OCI-LY3 (cell line): ENCODE data around the gene LRRC8C.

ENCODE experiments used
- H2AFZ ChIP-seq: fragments of 200-600, 300-600 bp; shearing (Covaris generic); 2 replicates; pipeline ENCODE4 v1.6.0; 2014; ENCODE audit warnings: antibody characterized with exemption, low read depth, low read length
- H3K27ac ChIP-seq: fragments of 200-600, 300-600 bp; sonication (generic); 2 replicates; pipeline ENCODE4 v1.5.1; 2014; ENCODE audit warnings: mild to moderate bottlenecking, low read length, moderate library complexity, mixed read lengths
- H3K27me3 ChIP-seq: fragments of 200-600, 300-600 bp; sonication (generic); 2 replicates; pipeline ENCODE4 v1.6.1; 2014; ENCODE audit warnings: low read depth, low read length, mixed read lengths
- H3K36me3 ChIP-seq: fragments of 200-600, 300-600 bp; sonication (generic); replicated peaks from 2 replicates; pipeline ENCODE3; 2014; ENCODE audit warnings: low read depth, low read length, mixed read lengths
- H3K4me1 ChIP-seq: fragments of 300-600, 200-600 bp; sonication (generic); 2 replicates; pipeline ENCODE4 v1.6.1; 2014; ENCODE audit warnings: low read length, mixed read lengths
- H3K4me2 ChIP-seq: fragments of 200-600, 300-600 bp; sonication (generic); 2 replicates; pipeline ENCODE4 v1.6.1; 2014; ENCODE audit warnings: low read length, mixed read lengths
- H3K4me3 ChIP-seq: fragments of 300-600, 200-600 bp; sonication (generic); 2 replicates; pipeline ENCODE4 v1.5.1; 2014; ENCODE audit warnings: antibody characterized with exemption, mild to moderate bottlenecking, low read length, moderate library complexity
- H3K79me2 ChIP-seq: fragments of 300-600, 200-600 bp; shearing (Covaris generic); 2 replicates; pipeline ENCODE4 v1.6.1; 2014; ENCODE audit warnings: mild to moderate bottlenecking, low read length, mixed read lengths
- H3K9ac ChIP-seq: fragments of 300-600, 200-600 bp; shearing (Covaris generic); 2 replicates; pipeline ENCODE4 v1.6.0; 2014; ENCODE audit warnings: mild to moderate bottlenecking, low read length, moderate library complexity
- H3K9me3 ChIP-seq: fragments of 200-600, 300-600 bp; shearing (Covaris generic); 2 replicates; pipeline ENCODE4 v1.6.1; 2014; ENCODE audit warnings: low read length, mixed read lengths; ENCODE audit not compliant: insufficient read depth
- H4K20me1 ChIP-seq: fragments of 200-600, 300-600 bp; sonication (generic); 2 replicates; pipeline ENCODE4 v1.6.1; 2016; ENCODE audit warnings: low read length, mixed read lengths; ENCODE audit not compliant: insufficient read depth
- EZH2phosphoT487 ChIP-seq: fragments of 200-600 bp; shearing (Covaris generic); IDR thresholded peaks from 2 replicates; pipeline ENCODE4 v1.6.1; 2018; ENCODE audit warnings: antibody characterized with exemption, mixed run types, low read depth
- TF ChIP-seq, protein P1 (sequence below): fragments of 200-600, 300-600 bp; sonication (generic); IDR thresholded peaks from 2 replicates; pipeline ENCODE4 v1.5.1; 2014; ENCODE audit warnings: antibody characterized with exemption, low read length, low read depth

LRRC8C gene

DNA sequence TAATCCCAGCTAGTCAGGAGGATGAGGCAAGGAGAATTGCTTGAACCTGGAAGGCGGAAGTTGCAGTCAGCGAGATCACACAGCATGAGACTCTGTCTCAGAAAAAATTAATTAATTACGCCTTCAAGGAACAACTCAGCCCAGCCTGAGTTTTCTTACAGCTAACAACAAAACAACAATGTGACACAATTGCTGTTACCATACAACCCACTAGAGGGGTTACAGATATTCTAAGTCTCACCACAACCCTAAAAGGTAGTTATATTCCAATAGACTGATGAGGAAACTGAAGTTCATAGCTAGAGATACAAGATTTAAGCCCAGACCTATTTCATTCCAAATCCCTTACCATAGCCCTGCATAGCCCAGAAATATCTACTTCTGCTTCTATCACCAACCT lies 2.9 kb upstream of the LRRC8C start:
- Histone ChIP-seq H3K79me2 (no peaks in the 10 kb centered on the region), H3K4me3 (no peak overlapping the region), H3K27me3 (peaks cover 34% of the 10 kb centered on the region), H3K27ac (no peak overlapping the region), H3K4me2 (no peak overlapping the region), H2AFZ (no peak overlapping the region), H3K9ac (no peak overlapping the region), H4K20me1 (no peaks in the 10 kb centered on the region), H3K9me3 (no peaks in the 10 kb centered on the region), H3K4me1 (peaks cover 10% of the 10 kb centered on the region), H3K36me3 (no peaks in the 10 kb centered on the region)
- TF ChIP-seq, protein P1, sequence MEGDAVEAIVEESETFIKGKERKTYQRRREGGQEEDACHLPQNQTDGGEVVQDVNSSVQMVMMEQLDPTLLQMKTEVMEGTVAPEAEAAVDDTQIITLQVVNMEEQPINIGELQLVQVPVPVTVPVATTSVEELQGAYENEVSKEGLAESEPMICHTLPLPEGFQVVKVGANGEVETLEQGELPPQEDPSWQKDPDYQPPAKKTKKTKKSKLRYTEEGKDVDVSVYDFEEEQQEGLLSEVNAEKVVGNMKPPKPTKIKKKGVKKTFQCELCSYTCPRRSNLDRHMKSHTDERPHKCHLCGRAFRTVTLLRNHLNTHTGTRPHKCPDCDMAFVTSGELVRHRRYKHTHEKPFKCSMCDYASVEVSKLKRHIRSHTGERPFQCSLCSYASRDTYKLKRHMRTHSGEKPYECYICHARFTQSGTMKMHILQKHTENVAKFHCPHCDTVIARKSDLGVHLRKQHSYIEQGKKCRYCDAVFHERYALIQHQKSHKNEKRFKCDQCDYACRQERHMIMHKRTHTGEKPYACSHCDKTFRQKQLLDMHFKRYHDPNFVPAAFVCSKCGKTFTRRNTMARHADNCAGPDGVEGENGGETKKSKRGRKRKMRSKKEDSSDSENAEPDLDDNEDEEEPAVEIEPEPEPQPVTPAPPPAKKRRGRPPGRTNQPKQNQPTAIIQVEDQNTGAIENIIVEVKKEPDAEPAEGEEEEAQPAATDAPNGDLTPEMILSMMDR: 0 out of 2 replicates have a peak, but pooled peaks have one; percentile 6
- TF ChIP-seq EZH2phosphoT487: no peak

DNA sequence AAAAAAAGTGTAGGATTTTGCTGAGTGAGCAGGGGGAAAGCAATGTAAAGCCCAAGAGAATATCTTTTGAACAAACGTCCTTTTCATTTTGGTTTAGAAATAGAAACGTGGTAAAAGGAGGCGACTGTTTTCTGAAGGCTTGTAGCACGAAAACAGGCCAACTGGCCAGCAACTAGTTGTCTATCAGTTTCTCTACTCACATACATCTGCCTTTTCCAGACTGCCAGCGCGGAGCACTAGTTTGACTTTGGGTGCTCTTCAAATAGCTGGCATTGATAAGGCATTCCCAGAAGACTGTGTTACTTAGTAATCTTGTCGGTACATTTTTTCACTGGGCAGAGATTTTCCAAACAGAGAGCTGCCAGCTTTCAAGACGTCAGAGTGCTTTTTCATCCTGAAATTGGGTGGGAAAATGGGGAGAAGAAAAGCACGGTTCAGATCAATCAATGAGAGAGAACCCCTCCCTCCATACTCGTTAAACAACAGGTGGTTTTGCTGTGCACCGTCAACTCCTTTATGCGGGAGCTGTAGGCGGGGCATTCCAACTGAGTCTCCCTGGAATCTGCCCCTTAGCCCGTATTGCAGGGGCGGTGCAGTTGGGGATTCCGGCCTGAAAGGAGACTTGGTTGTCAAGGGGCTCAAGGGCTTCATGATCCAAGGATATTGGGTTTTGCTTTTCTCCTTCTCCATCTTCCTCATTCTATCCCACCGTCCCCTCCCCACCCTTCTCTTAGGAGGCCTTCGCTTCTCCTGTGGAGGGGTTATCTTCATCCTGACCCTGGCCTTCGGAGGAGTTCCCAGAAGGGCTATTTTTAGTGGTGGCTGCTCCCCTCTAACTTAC lies 884 bp upstream of the LRRC8C start:
- H3K4me3 ChIP-seq: peak overlapping the region; percentile 98
- H3K36me3 ChIP-seq: no peaks in the 10 kb centered on the region
- peaks cover 34% of the 10 kb centered on the region for H3K27me3 ChIP-seq
- TF ChIP-seq, protein P1: no peak
- no peak for TF ChIP-seq EZH2phosphoT487
- no peak overlapping the region for H3K27ac ChIP-seq
- H3K79me2 ChIP-seq: no peaks in the 10 kb centered on the region
- H3K9ac ChIP-seq: peak overlapping the region; percentile 59
- H3K4me1 ChIP-seq: peaks cover 10% of the 10 kb centered on the region
- peak overlapping the region; percentile 69; the same call in 1 of the 2 replicates for H2AFZ ChIP-seq
- no peaks in the 10 kb centered on the region for H4K20me1 ChIP-seq
- H3K4me2 ChIP-seq: peak overlapping the region; percentile 99
- no peaks in the 10 kb centered on the region for H3K9me3 ChIP-seq

DNA sequence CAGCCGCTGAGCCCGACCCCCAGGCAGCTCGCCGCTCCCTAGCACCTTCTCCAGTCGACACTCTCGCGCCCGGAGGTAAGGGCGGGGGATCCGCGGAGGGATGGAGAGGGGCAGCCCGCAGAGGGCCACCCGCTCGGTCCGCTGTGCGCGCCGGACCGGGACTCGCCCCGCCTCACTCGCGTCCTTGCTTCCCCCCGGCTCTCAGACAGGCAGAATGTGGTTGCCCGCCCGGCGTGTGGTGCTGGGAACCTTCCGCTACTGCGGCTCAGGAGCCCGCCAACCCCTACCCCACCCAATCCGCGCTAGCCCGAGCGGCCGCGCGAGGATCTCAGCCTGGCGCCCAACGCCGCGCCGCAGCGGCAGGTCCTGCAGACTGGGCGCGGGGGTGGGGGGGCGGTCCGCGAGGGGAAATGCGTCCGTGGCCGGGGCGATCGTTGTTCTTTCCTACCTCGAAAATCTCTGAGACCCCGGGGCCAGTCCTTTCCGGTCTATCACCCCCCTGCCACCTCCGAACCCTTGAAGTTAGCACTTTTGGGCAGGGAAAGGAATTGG lies 404 bp downstream of the LRRC8C start:
- peak overlapping the region; percentile 98 for H3K4me3 ChIP-seq
- peak overlapping the region; percentile 100 for H3K4me2 ChIP-seq
- peak overlapping the region; percentile 77 for H2AFZ ChIP-seq
- H3K36me3 ChIP-seq: no peaks in the 10 kb centered on the region
- no peaks in the 10 kb centered on the region for H3K79me2 ChIP-seq
- H3K27ac ChIP-seq: no peak overlapping the region
- no peak for TF ChIP-seq EZH2phosphoT487
- TF ChIP-seq, protein P1: no peak
- H4K20me1 ChIP-seq: no peaks in the 10 kb centered on the region
- peaks cover 34% of the 10 kb centered on the region for H3K27me3 ChIP-seq
- H3K4me1 ChIP-seq: peaks cover 10% of the 10 kb centered on the region
- H3K9ac ChIP-seq: peak overlapping the region; percentile 78
- H3K9me3 ChIP-seq: no peaks in the 10 kb centered on the region
